Colonic mucosa (tissue), 4 donors: ENCODE data around the gene ELMO3. TPM values are rescaled to one million over a fixed set of nuclear protein-coding genes. Genes with fewer than 3 reads are reported as not detected.
A peak's percentile ranks its signal among the peaks of the same experiment; 100 is the strongest.

Source experiments
- DNase-seq: peaks from one replicate; pipeline ENCODE4 v3.0.0-alpha.2; 2020
- H3K27ac ChIP-seq: fragments of 200-600 bp; one replicate; pipeline ENCODE4 v1.8.0; 2021
- H3K27me3 ChIP-seq: fragments of 200-600 bp; one replicate; pipeline ENCODE4 v1.8.0; 2021
- H3K36me3 ChIP-seq: fragments of 200-600 bp; one replicate; pipeline ENCODE4 v1.8.0; 2021
- H3K4me1 ChIP-seq: fragments of 200-600 bp; one replicate; pipeline ENCODE4 v1.8.0; 2021; ENCODE audit warnings: mild to moderate bottlenecking
- H3K4me3 ChIP-seq: fragments of 200-600 bp; one replicate; pipeline ENCODE4 v1.8.0; 2021
- H3K9ac ChIP-seq, 2 donors: one replicate each; pipeline ENCODE4 v1.7.0; 2013; ENCODE audit warnings: control low read depth in 2 of 2, low read depth in 2 of 2, low read length in 2 of 2
- H3K9me3 ChIP-seq: fragments of 200-600 bp; one replicate; pipeline ENCODE4 v1.8.0; 2021
- CTCF ChIP-seq: fragments of 200-600 bp; IDR thresholded peaks from one replicate; pipeline ENCODE4 v1.8.0; 2022; ENCODE audit warnings: antibody characterized with exemption, mild to moderate bottlenecking
- intact Hi-C: fragments of 100-400 bp; cut with DNase I; formaldehyde crosslinking; loops from one replicate; pipeline ENCODE4 v1.14.1; 2022
- total RNA-seq, 2 donors: library from RNA; stranded (reverse); fragmentation: NEBNext Ultra II Directional in 1 of 2; extraction: Animal tissue kit (Norgen Biotek cat#: 25700) in 1 of 2; gene quantifications; one replicate each; pipeline ENCODE4 v1.2.1, GENCODE V29; 2021
- donor health status: healthy.
- donor health status: DM: no; HTN: no; CAD: no.
- donor health status: DM: no; HTN: no; CAD: no.

ELMO3 gene
- total RNA-seq, 2 donors from 2014 or later, result 60.7 to 75.6 TPM

GRCh38 chr16:67207249-67208091 is 8.5 kb downstream of the ELMO3 start:
- intact Hi-C loops, result no loop called here
- no peaks in the 10 kb centered on the region for H3K36me3 ChIP-seq
- H3K4me1 ChIP-seq, result no peaks in the 10 kb centered on the region
- no peaks in the 10 kb centered on the region for H3K9me3 ChIP-seq
- no peak for TF ChIP-seq CTCF
- H3K4me3 ChIP-seq, result no peak overlapping the region
- no peaks in the 10 kb centered on the region for H3K27me3 ChIP-seq
- peak overlapping the region in 1 of 2 donors; percentile 8 for H3K9ac ChIP-seq
- no peak for DNase-seq
- no peak overlapping the region for H3K27ac ChIP-seq

- DNase-seq, result no peak
- Histone ChIP-seq H3K4me3 (no peak overlapping the region), H3K36me3 (no peaks in the 10 kb centered on the region), H3K4me1 (no peaks in the 10 kb centered on the region), H3K9me3 (no peaks in the 10 kb centered on the region), H3K27ac (no peak overlapping the region), H3K9ac (no peak overlapping the region), H3K27me3 (no peaks in the 10 kb centered on the region)
- intact Hi-C loops, result no loop called here
- no peak for TF ChIP-seq CTCF
Measured at GRCh38 chr16:67208154-67208896, 9.4 kb downstream of the ELMO3 start.

- intact Hi-C loops, result no loop called here
- no peak overlapping the region for H3K4me3 ChIP-seq
- no peak overlapping the region for H3K9ac ChIP-seq
- H3K27ac ChIP-seq, result no peak overlapping the region
- no peaks in the 10 kb centered on the region for H3K9me3 ChIP-seq
- no peaks in the 10 kb centered on the region for H3K27me3 ChIP-seq
- H3K4me1 ChIP-seq, result no peaks in the 10 kb centered on the region
- no peak for TF ChIP-seq CTCF
- H3K36me3 ChIP-seq, result no peaks in the 10 kb centered on the region
- DNase-seq, result no peak
Measured at GRCh38 chr16:67209565-67209964, 10.6 kb downstream of the ELMO3 start.

GRCh38 chr16:67210069-67210937 is 11.4 kb downstream of the ELMO3 start:
- H3K4me1 ChIP-seq, result no peaks in the 10 kb centered on the region
- no peak for DNase-seq
- H3K27me3 ChIP-seq, result no peaks in the 10 kb centered on the region
- H3K9ac ChIP-seq, result no peak overlapping the region
- no peaks in the 10 kb centered on the region for H3K36me3 ChIP-seq
- intact Hi-C loops, result no loop called here
- H3K4me3 ChIP-seq, result no peak overlapping the region
- H3K9me3 ChIP-seq, result no peaks in the 10 kb centered on the region
- no peak overlapping the region for H3K27ac ChIP-seq
- TF ChIP-seq CTCF, result no peak

- H3K27me3 ChIP-seq, result no peaks in the 10 kb centered on the region
- H3K9ac ChIP-seq, result no peak overlapping the region
- no peak overlapping the region for H3K4me3 ChIP-seq
- DNase-seq, result no peak
- H3K9me3 ChIP-seq, result no peaks in the 10 kb centered on the region
- no peak for TF ChIP-seq CTCF
- no peaks in the 10 kb centered on the region for H3K4me1 ChIP-seq
- H3K36me3 ChIP-seq, result no peaks in the 10 kb centered on the region
- H3K27ac ChIP-seq, result no peak overlapping the region
- intact Hi-C loops, result no loop called here
Measured at GRCh38 chr16:67211674-67212073, 12.7 kb downstream of the ELMO3 start.
